NK-92 (cell line): Measurements from ENCODE around the gene IRAG1.
"Not testable (repeated sequence)": the region's sequence is repeated elsewhere in the genome, so short reads cannot be mapped to it uniquely, and the experiment has no call there.

Experiments
- DNase-seq: peaks from one replicate; lab custom pipeline; 2025; ENCODE audit not compliant: unreplicated experiment; lab: John Stamatoyannopoulos, UW

The IRAG1 gene

DNA sequence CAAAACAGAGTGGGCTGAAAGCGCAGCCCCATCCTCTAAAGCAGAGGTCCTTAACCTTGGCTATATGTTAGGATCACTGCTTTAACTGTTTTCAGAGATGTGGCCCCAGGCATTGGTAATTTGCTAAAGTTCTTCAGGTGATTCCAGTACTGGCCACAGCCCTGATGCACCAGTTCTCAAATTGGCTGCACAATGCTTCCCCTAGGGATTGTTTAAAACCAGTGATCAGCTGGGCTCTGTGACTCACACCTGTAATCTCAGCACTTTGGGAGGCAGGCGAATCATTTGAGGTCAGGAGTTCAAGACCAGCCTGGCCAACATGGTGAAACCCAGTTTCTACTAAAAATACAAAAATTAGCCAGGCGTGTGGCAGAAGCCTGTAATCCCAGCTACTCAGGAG, 8.4 kb upstream of the IRAG1 start:
- no peak for DNase-seq

DNA sequence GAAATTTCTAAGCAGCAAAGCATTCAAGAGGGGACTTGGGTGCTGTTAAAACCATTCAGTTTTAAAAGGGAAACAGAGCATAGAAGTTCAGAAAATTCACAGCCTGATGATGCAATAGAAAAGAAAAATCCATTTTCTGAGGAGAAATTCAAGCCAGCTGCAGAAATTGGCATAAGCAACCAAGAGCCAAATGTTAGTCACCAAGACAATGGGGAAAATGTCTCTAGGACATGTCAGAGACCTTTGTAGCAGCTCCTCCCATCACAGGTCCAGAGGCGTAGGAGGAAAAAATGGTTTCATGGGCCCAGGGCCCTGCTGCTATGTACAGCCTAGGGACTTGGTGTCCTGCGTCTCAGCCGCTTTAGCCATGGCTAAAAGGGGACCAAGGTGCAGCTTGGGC, 5.5 kb upstream of the IRAG1 start:
- no peak for DNase-seq

DNA sequence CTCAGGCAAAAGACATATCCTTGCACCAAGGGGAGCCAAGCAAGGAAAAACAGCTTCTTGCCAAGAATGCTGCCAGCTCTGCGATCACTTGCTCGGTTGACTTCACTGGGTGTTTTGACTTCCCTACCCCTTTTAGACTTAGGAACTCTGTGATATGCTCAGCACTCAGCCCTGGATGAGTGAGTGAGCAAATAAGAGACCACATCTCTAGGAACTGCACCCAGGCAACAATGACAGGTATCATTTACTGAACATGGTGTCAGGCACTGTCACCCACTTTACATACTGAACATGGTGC, 3.7 kb upstream of the IRAG1 start:
- no peak for DNase-seq

DNA sequence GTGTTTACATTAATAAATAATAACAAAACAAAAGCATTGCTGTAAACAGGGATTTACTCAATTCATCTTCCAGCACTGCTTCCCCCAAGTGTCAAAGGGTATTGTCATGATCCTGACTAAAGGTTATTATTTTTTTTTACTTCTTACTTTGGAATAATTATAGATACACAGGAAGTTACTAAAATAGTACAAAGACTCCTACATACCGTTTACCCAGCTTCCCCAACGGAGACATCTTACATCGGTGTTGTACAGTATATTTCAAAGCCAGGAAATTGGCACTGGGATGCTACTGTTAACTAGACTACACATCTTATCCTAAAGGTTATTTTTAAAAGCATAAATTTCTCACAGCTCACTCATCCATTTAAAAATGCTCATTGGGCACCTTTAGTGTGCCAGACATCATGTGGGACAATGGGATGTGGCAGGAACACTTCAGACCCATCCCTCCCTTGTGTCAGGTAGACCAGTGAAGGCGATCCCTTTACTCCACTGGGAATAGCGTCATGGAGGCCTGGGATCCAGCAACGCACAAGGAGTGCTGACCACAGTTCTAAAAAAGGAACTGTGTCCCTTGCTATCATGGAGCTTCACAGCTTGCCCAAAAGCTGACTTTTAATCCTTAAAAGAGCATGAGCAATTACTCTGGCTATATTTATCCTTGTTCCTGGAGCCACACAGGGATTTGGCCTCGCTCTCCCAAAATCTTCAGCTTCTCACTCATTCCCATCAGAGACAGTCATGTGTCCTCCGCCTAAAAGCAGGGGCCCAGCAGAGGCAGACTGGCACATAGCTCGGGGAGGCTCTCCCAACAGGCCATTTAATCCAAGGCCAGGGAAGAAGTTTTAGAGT, 3.1 kb upstream of the IRAG1 start:
- DNase-seq: no peak

DNA sequence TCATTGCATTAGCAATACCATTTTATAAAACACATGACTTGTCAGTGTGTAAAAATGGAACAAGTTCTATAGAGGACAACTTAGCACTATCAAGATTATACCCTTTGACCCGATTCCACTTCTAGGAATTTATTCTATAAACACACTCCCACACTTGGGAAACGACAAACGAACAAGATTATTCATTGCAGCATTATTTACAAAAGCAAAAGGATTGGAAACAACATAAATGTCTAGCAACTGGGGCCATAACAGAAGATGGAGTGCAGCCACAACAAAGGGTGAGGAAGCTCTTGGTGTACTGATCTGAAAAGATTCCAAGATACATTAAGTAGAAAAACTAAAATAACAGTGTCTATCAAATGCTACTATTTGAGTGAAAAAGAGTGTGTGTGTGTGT, 2.3 kb upstream of the IRAG1 start:
- DNase-seq: no peak

GRCh38 chr11:10694486-10695239, 1.1 kb upstream of the IRAG1 start:
- DNase-seq: no peak

GRCh38 chr11:10692531-10693115, 932 bp downstream of the IRAG1 start:
- no peak for DNase-seq

GRCh38 chr11:10688401-10688800, 5.2 kb downstream of the IRAG1 start:
- no peak for DNase-seq

GRCh38 chr11:10686311-10686710, 7.2 kb downstream of the IRAG1 start:
- DNase-seq: no peak

GRCh38 chr11:10683429-10683828, 10.1 kb downstream of the IRAG1 start:
- DNase-seq: no peak

- no peak for DNase-seq
Observed at GRCh38 chr11:10680956-10681487, 12.5 kb downstream of the IRAG1 start.

- DNase-seq: not testable (repeated sequence)
Observed at GRCh38 chr11:10680279-10680678, 13.3 kb downstream of the IRAG1 start.

DNA sequence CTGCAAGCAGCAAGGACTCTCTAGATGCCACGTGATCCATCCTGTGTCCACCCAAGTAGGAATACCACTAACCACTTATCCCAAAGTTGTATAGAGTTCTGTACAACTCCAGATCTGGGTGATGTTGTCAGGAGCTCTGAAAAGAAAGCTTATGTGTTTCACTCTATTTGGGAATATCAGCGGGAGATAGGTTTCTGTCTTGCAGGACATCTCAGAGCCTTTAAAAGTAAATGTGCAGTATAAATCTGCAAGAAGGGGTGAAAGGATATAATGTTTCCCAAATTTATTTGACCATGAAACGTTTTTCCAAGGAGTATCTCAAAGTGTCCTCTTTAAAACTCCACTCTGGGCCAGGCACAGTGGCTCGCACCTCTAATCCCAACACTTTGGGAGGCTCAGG, 13.9 kb downstream of the IRAG1 start:
- DNase-seq: no peak

DNA sequence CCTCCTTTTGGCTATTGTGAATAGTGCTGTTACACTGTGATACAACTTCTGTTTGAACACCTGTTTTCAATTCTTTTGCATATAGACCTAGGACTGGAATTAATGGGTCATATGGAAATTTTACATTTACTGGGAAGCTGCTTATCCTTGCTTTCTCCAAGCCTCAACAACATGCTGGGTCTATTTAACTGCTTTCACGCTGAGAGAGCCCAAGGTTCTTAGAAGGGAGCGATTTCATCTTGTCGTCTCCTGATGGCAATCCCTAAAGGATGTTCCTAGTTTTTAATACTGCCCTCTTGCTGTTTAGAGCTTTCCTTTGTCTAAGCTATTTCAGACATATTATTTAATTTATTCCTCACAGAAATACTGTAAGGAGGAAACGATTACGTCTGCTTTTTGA, 15.5 kb downstream of the IRAG1 start:
- no peak for DNase-seq

- no peak for DNase-seq
Observed at GRCh38 chr11:10676919-10677318, 16.6 kb downstream of the IRAG1 start.

- no peak for DNase-seq
Observed at GRCh38 chr11:10674911-10675440, 18.6 kb downstream of the IRAG1 start.

DNA sequence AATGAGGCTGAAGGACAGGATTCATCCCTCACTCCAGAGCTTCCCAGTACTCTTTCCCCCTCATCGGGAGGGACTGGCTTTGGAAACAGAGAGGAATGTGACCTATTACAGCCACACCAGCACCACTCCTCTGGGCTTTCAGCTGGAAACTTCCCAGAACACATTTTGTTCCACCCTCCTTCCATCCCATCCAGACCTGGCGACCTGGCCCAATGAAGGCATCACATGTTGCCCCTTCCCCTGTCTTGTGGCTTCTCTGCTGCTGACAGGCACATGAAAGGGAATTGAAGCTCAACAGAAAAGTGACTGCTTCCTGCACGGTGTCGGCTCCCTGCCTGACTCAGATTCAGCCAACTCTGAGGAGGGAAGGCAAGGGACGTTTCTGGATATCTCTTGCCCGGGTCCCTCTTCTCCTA, 19.1 kb downstream of the IRAG1 start:
- DNase-seq: no peak

GRCh38 chr11:10673501-10674062, 20.0 kb downstream of the IRAG1 start:
- no peak for DNase-seq

- no peak for DNase-seq
Observed at GRCh38 chr11:10670099-10670498, 23.5 kb downstream of the IRAG1 start.

GRCh38 chr11:10669258-10670033, 24.1 kb downstream of the IRAG1 start:
- DNase-seq: no peak

GRCh38 chr11:10667521-10667885, 26.1 kb downstream of the IRAG1 start:
- DNase-seq: no peak
